Prostate gland (tissue), 2 donors: ENCODE results near the gene FBXL5.

ENCODE experiments used
- POLR2AphosphoS5 ChIP-seq: sonication (generic); formaldehyde crosslinking; IDR thresholded peaks from one replicate; pipeline ENCODE4 v1.6.1; 2017; ENCODE audit warnings: antibody characterized with exemption
- TF ChIP-seq, protein P1 (sequence below), 4 experiments: fragments of 200-600 bp in 2 of 4; fragments of 450-650 bp in 2 of 4; sonication (generic) in 2 of 4; IDR thresholded peaks; 1 replicate in 3 of 4; 2 replicates in 1 of 4; pipeline ENCODE4 v1.5.1; 2016 to 2019; ENCODE audit warnings: antibody characterized with exemption in 4 of 4, mild to moderate bottlenecking in 2 of 4, moderate library complexity in 2 of 4

DNA sequence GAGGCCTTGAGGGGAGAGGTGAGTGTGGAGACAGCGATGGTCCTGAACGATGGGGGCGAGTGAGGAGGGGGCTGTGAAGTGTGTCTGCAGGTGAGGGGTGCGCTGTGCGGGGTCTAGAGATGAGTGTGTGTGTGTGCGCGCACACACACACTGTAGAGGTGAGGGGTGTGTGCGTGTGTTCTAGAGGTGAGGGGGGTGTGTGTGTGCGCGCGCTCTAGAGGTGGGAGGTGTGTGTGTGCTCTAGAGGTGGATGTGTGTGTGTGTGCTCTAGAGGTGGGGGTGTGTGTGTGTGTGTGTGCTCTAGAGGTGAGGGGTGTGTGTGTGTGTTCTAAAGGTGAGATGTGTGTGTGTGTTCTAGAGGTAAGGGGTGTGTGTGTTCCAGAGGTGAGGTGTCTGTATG lies 48.3 kb upstream of the FBXL5 start:
- TF ChIP-seq, protein P1, sequence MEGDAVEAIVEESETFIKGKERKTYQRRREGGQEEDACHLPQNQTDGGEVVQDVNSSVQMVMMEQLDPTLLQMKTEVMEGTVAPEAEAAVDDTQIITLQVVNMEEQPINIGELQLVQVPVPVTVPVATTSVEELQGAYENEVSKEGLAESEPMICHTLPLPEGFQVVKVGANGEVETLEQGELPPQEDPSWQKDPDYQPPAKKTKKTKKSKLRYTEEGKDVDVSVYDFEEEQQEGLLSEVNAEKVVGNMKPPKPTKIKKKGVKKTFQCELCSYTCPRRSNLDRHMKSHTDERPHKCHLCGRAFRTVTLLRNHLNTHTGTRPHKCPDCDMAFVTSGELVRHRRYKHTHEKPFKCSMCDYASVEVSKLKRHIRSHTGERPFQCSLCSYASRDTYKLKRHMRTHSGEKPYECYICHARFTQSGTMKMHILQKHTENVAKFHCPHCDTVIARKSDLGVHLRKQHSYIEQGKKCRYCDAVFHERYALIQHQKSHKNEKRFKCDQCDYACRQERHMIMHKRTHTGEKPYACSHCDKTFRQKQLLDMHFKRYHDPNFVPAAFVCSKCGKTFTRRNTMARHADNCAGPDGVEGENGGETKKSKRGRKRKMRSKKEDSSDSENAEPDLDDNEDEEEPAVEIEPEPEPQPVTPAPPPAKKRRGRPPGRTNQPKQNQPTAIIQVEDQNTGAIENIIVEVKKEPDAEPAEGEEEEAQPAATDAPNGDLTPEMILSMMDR (IDR thresholded peaks at IDR 0.05): no peak
- TF ChIP-seq POLR2AphosphoS5: no peak
